A549 (cell line): Measurements from ENCODE around the gene CFAP65.

Experiments
- EP300 ChIP-seq, 2 experiments: fragments of >200 bp; sonication (Bioruptor Twin); formaldehyde crosslinking; IDR thresholded peaks; 2 replicates in 1 of 2; 3 replicates in 1 of 2; pipeline ENCODE4 v1.6.1; 2016 to 2017
- KDM1A ChIP-seq: fragments of 200-600 bp; sonication (generic); IDR thresholded peaks from 2 replicates; pipeline ENCODE4 v1.6.1; 2016; ENCODE audit warnings: low read depth, mild to moderate bottlenecking
- KDM5A ChIP-seq: fragments of 200-600 bp; sonication (generic); IDR thresholded peaks from 2 replicates; pipeline ENCODE4 v1.6.1; 2016; ENCODE audit warnings: antibody characterized with exemption, mild to moderate bottlenecking
- MYC ChIP-seq: IDR thresholded peaks from 2 replicates; pipeline ENCODE4 v1.6.1; 2012; ENCODE audit warnings: mild to moderate bottlenecking, inconsistent platforms, low read length, improper control_type of control experiment, borderline replicate concordance
- NFE2L2 ChIP-seq: fragments of 150-350 bp; conservative IDR thresholded peaks from 2 replicates; pipeline ENCODE4 v1.6.1; 2014; ENCODE audit warnings: low read length
- PHF8 ChIP-seq: fragments of 200-600 bp; sonication (generic); IDR thresholded peaks from 2 replicates; pipeline ENCODE4 v1.6.1; 2016; ENCODE audit warnings: low read depth, mild to moderate bottlenecking, antibody characterized with exemption, moderate library complexity, borderline replicate concordance
- RAD21 ChIP-seq, 2 experiments: fragments of >200 bp in 1 of 2; sonication (Bioruptor Twin) in 1 of 2; formaldehyde crosslinking in 1 of 2; IDR thresholded peaks in 1 of 2; conservative IDR thresholded peaks in 1 of 2; 2 replicates in 1 of 2; 3 replicates in 1 of 2; pipeline ENCODE4 v1.6.1; 2012 to 2018; ENCODE audit warnings: inconsistent platforms in 1 of 2
- ZFP36 ChIP-seq: fragments of 450-650 bp; IDR thresholded peaks from 2 replicates; pipeline ENCODE4 v1.6.1; 2014; ENCODE audit warnings: borderline replicate concordance; ENCODE audit not compliant: partially characterized antibody
- TF ChIP-seq, protein P1 (sequence below): fragments of 200-600 bp; sonication (generic); IDR thresholded peaks from 2 replicates; pipeline ENCODE4 v1.6.1; 2016; ENCODE audit warnings: antibody characterized with exemption, mild to moderate bottlenecking, moderate library complexity
- TF ChIP-seq, protein P2 (sequence below): fragments of >200 bp; sonication (Bioruptor Twin); formaldehyde crosslinking; IDR thresholded peaks from 3 replicates; pipeline ENCODE4 v1.5.1; 2016

DNA sequence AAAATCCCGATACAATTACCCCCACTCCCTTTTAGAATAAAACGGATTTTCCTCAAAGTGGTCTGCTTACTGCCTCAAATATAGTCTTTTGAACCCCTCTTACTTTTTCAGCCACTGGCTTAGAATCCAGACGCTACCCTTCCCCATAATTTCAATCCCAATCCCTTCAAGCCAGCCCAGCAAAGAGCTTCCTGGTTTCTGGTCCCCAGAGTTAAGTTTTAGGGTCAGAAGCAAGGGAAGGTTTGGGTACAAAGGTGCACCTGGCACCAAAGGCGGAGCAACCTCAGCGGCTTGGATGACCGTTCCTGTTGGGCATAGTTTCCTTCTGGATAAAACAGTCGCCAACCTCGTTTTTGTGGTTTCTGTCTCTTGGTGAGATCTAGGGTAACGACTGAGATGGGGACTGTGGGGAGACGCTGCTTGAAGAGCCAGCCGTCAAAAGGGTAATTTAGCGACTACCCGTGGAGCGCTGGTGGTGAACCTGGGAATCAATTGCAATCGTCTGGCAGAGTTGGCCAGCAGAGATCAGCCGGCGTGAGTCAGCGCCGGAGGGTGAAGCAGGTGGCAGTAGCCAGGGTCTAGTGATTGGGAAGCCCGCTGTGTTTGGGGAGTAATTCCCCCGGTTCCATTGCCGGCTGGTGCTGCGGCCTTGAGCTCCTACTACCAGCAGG lies 57.9 kb downstream of the CFAP65 start:
- TF ChIP-seq ZFP36, result no peak
- no peak for TF ChIP-seq KDM1A
- no peak for TF ChIP-seq PHF8
- TF ChIP-seq, protein P1, sequence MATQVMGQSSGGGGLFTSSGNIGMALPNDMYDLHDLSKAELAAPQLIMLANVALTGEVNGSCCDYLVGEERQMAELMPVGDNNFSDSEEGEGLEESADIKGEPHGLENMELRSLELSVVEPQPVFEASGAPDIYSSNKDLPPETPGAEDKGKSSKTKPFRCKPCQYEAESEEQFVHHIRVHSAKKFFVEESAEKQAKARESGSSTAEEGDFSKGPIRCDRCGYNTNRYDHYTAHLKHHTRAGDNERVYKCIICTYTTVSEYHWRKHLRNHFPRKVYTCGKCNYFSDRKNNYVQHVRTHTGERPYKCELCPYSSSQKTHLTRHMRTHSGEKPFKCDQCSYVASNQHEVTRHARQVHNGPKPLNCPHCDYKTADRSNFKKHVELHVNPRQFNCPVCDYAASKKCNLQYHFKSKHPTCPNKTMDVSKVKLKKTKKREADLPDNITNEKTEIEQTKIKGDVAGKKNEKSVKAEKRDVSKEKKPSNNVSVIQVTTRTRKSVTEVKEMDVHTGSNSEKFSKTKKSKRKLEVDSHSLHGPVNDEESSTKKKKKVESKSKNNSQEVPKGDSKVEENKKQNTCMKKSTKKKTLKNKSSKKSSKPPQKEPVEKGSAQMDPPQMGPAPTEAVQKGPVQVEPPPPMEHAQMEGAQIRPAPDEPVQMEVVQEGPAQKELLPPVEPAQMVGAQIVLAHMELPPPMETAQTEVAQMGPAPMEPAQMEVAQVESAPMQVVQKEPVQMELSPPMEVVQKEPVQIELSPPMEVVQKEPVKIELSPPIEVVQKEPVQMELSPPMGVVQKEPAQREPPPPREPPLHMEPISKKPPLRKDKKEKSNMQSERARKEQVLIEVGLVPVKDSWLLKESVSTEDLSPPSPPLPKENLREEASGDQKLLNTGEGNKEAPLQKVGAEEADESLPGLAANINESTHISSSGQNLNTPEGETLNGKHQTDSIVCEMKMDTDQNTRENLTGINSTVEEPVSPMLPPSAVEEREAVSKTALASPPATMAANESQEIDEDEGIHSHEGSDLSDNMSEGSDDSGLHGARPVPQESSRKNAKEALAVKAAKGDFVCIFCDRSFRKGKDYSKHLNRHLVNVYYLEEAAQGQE, result no peak
- TF ChIP-seq, protein P2, sequence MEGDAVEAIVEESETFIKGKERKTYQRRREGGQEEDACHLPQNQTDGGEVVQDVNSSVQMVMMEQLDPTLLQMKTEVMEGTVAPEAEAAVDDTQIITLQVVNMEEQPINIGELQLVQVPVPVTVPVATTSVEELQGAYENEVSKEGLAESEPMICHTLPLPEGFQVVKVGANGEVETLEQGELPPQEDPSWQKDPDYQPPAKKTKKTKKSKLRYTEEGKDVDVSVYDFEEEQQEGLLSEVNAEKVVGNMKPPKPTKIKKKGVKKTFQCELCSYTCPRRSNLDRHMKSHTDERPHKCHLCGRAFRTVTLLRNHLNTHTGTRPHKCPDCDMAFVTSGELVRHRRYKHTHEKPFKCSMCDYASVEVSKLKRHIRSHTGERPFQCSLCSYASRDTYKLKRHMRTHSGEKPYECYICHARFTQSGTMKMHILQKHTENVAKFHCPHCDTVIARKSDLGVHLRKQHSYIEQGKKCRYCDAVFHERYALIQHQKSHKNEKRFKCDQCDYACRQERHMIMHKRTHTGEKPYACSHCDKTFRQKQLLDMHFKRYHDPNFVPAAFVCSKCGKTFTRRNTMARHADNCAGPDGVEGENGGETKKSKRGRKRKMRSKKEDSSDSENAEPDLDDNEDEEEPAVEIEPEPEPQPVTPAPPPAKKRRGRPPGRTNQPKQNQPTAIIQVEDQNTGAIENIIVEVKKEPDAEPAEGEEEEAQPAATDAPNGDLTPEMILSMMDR, result no peak
- no peak for TF ChIP-seq KDM5A
- TF ChIP-seq MYC, result no peak
- TF ChIP-seq NFE2L2, result no peak
- no peak for TF ChIP-seq RAD21 (conservative IDR thresholded peaks at IDR 0.05 in 1 of 2, IDR thresholded peaks at IDR 0.05 in 1 of 2)
- no peak for TF ChIP-seq EP300 (IDR thresholded peaks at IDR 0.05)
